HG03066 (cell line): Measurements from ENCODE around the gene XRCC6.
"Not testable (repeated sequence)": the region's sequence is repeated elsewhere in the genome, so short reads cannot be mapped to it uniquely, and the experiment has no call there.

Experiments
- ATAC-seq: cut with Tn5 transposase; IDR thresholded peaks from one replicate; pipeline ENCODE4 v1.9.1; 2021; ENCODE audit warnings: low read depth; ENCODE audit not compliant: unreplicated experiment

The XRCC6 gene

DNA sequence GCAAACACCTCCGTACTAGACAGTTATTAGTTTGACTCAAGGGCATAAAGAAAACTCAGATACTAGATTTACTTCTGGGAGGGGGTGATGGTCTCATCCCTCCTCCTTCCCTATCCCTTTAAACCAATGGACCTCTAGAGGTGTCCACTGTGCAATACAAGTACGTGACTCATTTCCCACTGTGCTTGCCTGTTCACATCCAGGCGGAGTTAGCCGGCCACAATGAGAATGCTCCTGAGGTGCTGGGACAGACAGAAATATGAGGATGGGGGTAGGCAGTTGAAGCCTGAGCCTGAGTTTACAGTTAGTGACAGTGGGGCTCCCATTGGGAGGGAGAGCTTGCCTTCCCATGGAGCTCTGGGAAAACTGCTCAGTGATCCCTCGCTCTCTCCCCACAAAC, 23.0 kb upstream of the XRCC6 start:
- ATAC-seq: no peak

DNA sequence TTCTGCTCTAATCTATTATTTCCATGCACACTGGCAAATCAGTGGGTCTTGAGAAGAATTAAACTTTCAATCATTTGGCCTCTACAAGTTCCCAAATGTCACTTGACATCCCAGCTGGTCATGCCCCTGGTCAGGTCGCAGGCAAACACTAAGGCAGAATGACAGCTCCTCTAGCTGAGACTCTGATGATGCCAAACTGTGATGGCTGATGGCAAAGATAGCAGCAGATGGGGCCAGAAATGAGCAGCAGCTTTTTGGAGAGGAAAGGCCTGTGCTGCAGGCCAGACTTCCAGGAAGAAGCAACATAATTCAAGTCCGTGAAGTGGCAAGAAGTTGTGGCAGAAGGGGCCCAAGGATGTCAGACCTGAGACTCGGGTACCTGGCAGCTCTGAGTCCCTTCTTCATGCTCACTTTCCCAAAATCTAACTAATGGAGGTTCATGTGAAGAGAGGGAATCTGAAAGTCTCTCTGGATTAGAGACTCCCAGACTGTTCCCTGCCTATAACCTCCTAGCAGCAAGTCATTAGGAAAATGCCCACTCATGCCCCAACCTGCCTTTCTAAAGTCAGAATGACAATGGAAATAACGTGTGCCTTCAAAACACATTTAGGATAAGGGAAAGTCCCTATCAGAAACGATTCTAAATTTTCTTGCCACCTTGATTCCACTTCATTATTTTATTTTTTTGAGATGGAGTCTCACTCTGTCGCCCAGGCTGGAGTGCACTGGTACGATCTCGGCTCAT, 22.0 kb upstream of the XRCC6 start:
- no peak for ATAC-seq

GRCh38 chr22:41600976-41601375, 20.1 kb upstream of the XRCC6 start:
- no peak for ATAC-seq

GRCh38 chr22:41603873-41604332, 17.2 kb upstream of the XRCC6 start:
- ATAC-seq: no peak

DNA sequence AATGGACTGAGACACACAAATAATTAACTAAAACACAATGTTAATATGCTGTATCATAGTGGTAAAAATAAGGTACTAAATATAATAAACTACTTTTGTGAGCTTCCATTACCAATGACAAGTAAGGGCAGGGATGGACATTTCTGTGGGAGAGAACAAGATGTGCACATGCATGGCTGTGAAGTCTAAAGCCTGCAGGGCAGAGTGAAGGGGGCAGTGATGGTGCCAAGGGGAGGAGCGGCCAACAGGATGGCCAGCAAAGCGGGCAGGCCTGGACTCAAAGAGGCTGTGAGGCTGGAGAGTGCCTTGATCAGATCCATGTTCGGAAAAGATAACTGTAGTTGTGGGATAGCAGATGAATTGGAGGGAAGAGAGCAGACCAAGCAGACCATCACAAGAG, 12.7 kb upstream of the XRCC6 start:
- no peak for ATAC-seq

DNA sequence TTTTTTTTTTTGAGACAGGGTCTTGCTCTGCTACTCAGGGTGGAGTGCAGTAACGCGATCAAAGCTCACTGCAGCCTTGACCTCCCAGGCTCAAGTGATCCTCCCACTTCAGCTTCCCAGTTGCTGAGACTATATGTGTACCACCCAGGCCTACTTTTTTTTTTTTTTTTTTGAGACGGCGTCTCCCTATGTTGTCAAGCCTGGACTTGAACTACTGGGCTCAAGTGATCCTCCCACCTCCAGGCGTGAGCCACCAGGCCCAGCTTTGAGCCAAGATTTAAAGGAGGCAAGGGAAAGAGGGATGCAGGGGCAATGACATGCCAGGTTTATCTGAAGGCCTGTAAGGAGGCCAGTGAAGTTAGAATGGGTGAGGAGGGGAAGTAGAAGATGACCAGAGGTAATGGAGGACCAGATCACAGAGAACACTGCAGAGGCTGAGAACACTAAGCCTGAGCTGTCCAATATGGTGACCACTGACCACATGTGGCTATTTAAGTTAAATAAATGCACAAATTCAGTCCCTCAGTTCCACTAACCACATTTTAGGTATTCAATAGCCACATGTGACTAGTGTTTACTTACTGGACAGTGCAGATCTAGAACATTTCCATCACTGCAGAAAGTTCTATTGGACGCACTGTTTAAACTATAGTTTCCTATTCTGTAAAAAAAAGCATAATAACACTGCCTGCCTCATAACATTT, 8.3 kb upstream of the XRCC6 start:
- ATAC-seq: no peak

DNA sequence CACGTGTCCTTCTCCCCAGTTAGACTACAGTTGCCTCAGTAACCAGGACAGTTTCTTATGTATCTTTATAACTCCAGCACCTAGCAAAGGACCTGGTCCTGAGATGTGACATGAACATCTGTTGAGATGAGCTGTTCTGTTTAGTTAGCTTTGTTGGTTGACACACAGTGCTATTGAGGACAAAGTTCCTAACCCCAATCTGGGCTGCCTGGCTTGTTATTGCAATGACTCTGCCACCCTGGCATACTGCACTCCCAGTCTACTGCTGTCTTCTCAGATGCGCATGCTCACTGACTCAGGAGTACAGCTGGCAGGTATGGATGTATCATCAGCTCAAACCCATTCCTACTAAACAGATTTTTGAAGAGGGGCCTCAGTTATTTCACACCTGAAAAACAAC, 7.6 kb upstream of the XRCC6 start:
- no peak for ATAC-seq

GRCh38 chr22:41619979-41620588, 1.0 kb upstream of the XRCC6 start:
- peak; percentile 20 for ATAC-seq

- ATAC-seq: peak; percentile 17
Observed at GRCh38 chr22:41620589-41621098, 451 bp upstream of the XRCC6 start, which contains the start of gene DESI1. DESI1 (minus strand) TSS chr22:41621043; CDS start chr22:41620839, 204 bp downstream.

DNA sequence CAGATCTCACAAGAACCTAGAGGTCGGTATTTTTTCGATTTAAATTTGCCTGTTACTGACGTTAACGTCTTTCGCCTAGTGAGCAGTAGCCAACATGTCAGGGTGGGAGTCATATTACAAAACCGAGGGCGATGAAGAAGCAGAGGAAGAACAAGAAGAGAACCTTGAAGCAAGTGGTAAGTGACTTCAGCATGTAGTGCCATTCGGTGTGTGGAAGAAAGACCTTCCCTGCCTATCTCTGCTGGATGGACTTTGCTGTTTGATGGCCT, 750 bp downstream of the XRCC6 start:
- no peak for ATAC-seq

DNA sequence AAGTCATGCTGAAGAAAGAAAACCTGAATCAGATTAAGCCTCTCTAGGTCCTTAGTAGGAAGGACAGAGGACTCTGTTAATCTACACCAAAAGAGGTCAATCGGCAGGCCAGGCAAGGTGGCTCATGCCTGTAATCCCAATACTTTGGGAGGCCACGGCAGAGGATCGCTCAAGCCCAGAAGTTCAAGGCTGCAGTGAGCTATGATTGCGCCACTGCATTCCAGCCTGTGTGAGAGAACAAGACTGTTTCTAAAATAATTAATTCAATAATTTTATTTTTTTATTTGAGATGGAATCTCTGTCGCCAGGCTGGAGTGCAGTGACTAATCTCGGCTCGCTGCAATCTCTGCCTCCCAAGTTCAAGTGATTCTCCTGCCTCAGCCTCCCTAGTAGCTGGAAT, 4.5 kb downstream of the XRCC6 start:
- no peak for ATAC-seq

DNA sequence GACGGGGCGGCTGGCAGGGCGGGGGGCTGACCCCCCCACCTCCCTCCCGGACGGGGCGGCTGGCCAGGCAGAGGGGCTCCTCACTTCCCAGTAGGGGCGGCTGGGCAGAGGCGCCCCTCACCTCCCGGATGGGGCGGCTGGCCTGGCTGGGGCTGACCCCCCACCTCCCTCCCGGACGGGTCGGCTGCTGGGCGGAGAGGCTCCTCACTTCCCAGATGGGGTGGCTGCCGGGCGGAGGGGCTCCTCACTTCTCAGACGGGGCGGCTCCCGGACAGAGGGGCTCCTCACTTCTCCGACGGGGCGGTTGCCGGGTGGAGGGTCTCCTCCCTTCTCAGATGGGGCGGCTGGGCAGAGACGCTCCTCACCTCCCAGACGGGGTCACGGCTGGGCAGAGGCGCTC, 10.0 kb downstream of the XRCC6 start:
- ATAC-seq: not testable (repeated sequence)

- not testable (repeated sequence) for ATAC-seq
Observed at GRCh38 chr22:41631615-41632014, 10.5 kb downstream of the XRCC6 start.

DNA sequence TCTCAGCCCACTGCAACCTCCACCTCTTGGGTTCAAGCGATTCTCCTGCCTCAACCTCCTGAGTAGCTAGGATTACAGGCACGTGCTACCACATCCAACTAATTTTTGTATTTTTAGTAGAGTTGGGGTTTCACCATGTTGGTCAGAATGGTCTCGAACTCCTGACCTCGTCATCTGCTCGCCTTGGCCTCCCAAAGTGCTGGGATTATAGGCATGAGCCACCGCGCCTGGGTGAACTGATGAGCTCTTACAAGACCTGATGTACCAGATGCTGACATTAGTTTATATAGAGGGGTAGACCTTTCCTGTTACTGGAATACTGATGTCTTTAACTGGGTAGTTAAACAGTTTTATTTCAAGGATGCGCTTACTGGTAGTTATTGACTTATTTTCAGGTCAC, 13.5 kb downstream of the XRCC6 start:
- ATAC-seq: not testable (repeated sequence)

- no peak for ATAC-seq
Observed at GRCh38 chr22:41636467-41636866, 15.4 kb downstream of the XRCC6 start.

- ATAC-seq: not testable (repeated sequence)
Observed at GRCh38 chr22:41637623-41638022, 16.5 kb downstream of the XRCC6 start.

GRCh38 chr22:41638124-41638523, 17.0 kb downstream of the XRCC6 start:
- no peak for ATAC-seq

- no peak for ATAC-seq
Observed at GRCh38 chr22:41638748-41639147, 17.7 kb downstream of the XRCC6 start.

GRCh38 chr22:41641854-41642253, 20.8 kb downstream of the XRCC6 start:
- ATAC-seq: no peak

- ATAC-seq: no peak
Observed at GRCh38 chr22:41642331-41643110, 21.4 kb downstream of the XRCC6 start.

DNA sequence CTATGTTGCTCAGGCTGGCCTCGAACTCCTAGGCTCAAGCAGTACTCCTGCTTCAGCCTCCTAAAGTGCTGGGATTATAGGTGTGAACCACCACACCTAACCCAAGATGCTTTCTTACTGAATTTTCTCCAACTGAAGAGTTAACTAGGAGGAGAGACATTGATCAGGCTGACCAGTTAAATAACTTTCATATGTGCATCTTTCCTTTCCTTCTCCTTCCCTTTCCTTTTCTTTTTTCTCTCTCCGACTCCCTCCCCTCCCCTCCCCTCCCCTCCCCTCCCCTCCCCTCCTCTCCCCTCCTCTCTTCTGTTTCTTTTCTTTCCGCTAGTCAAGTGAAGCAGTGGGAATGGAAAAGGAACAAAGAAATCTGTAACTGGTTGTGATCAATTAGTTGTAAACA, 26.7 kb downstream of the XRCC6 start:
- no peak for ATAC-seq
